Thyroid gland (tissue), 4 donors: ENCODE results near the gene GSX1.

Experiments
- POLR2A ChIP-seq, 2 donors: fragments of 450-650 bp; IDR thresholded peaks; one replicate each; pipeline ENCODE4 v1.6.1; 2017; ENCODE audit warnings: antibody characterized with exemption in 2 of 2, mild to moderate bottlenecking in 2 of 2, moderate library complexity in 1 of 2
- TF ChIP-seq, protein P1 (sequence below), 6 experiments: fragments of 200-600 bp in 3 of 6; fragments of 450-650 bp in 3 of 6; sonication (generic) in 3 of 6; IDR thresholded peaks; one replicate each; pipeline ENCODE4 v1.5.1; 2016 to 2019; ENCODE audit warnings: antibody characterized with exemption in 6 of 6, mild to moderate bottlenecking in 2 of 6, inconsistent platforms in 1 of 6, moderate library complexity in 1 of 6

DNA sequence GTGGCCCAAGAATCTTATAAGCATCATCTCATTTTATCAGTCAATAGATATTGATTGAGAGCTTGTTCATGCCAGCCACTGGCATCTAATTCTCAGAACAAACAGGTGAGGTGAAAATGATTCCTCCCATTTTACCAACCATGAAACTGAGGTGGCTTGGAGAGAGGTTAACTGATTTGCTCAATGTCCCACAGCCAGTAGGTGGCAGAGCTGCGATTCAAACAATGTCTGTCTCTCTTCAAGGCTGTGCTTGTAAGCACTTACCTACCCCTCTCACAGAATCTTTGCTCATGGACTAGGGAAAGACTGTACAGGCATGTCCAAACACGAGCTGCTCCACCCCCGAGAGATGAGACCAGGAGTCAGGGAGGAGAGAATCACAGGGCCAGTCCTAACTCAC lies 21.5 kb upstream of the GSX1 start:
- TF ChIP-seq, protein P1, sequence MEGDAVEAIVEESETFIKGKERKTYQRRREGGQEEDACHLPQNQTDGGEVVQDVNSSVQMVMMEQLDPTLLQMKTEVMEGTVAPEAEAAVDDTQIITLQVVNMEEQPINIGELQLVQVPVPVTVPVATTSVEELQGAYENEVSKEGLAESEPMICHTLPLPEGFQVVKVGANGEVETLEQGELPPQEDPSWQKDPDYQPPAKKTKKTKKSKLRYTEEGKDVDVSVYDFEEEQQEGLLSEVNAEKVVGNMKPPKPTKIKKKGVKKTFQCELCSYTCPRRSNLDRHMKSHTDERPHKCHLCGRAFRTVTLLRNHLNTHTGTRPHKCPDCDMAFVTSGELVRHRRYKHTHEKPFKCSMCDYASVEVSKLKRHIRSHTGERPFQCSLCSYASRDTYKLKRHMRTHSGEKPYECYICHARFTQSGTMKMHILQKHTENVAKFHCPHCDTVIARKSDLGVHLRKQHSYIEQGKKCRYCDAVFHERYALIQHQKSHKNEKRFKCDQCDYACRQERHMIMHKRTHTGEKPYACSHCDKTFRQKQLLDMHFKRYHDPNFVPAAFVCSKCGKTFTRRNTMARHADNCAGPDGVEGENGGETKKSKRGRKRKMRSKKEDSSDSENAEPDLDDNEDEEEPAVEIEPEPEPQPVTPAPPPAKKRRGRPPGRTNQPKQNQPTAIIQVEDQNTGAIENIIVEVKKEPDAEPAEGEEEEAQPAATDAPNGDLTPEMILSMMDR (IDR thresholded peaks at IDR 0.05) = peak in 1 of 6 experiments; percentile 7
- TF ChIP-seq POLR2A (IDR thresholded peaks at IDR 0.05) = no peak
